Fibroblast of skin of left biceps (primary cell): ENCODE measurements around the gene ERC1.

ENCODE experiments used
- DNase-seq, 2 experiments: peaks; one replicate each; pipeline ENCODE4 v3.0.0-alpha.2; 2013; ENCODE audit warnings: low read depth in 2 of 2

Gene ERC1

GRCh38 chr12:1533602-1534304 lies 542.7 kb downstream of the ERC1 start:
- DNase-seq, result no peak

GRCh38 chr12:1534748-1535147 lies 543.7 kb downstream of the ERC1 start:
- no peak for DNase-seq

GRCh38 chr12:1536817-1537216 lies 545.8 kb downstream of the ERC1 start:
- DNase-seq, result no peak

- no peak for DNase-seq
These were observed 548.1 kb downstream of the ERC1 start for GRCh38 chr12:1539135-1539534.

GRCh38 chr12:1540690-1541089 lies 549.7 kb downstream of the ERC1 start:
- no peak for DNase-seq

- no peak for DNase-seq
These were observed 551.6 kb downstream of the ERC1 start for GRCh38 chr12:1542599-1542998.

- DNase-seq, result no peak
These were observed 554.1 kb downstream of the ERC1 start for GRCh38 chr12:1544996-1545700.
